HG03103 (cell line): ENCODE data around the gene TFDP1.

Source experiments
- ATAC-seq: cut with Tn5 transposase; IDR thresholded peaks from one replicate; pipeline ENCODE4 v1.9.1; 2021; ENCODE audit warnings: low read depth; ENCODE audit not compliant: unreplicated experiment

TFDP1 gene

GRCh38 chr13:113584205-113584869, at the start of gene TFDP1:
Gene TFDP1, plus strand, starts transcription at chr13:113584753. Its CDS starts 1,085 bp downstream, at chr13:113585838.
- ATAC-seq: peak; percentile 83

GRCh38 chr13:113535381-113535781, 49.2 kb upstream of the TFDP1 start:
- no peak for ATAC-seq

GRCh38 chr13:113536461-113537110, 48.0 kb upstream of the TFDP1 start:
- no peak for ATAC-seq

- ATAC-seq: no peak
These were observed 47.3 kb upstream of the TFDP1 start for GRCh38 chr13:113537205-113537604.

GRCh38 chr13:113537909-113538688, 46.5 kb upstream of the TFDP1 start:
- no peak for ATAC-seq

GRCh38 chr13:113538689-113539058, 45.9 kb upstream of the TFDP1 start:
- no peak for ATAC-seq

- ATAC-seq: no peak
These were observed 45.4 kb upstream of the TFDP1 start for GRCh38 chr13:113539176-113539575.

GRCh38 chr13:113539822-113540221, 44.7 kb upstream of the TFDP1 start:
- ATAC-seq: no peak

GRCh38 chr13:113540523-113540922, 44.0 kb upstream of the TFDP1 start:
- ATAC-seq: no peak

GRCh38 chr13:113542751-113543424, 41.7 kb upstream of the TFDP1 start:
- ATAC-seq: no peak

- no peak for ATAC-seq
These were observed 40.3 kb upstream of the TFDP1 start for GRCh38 chr13:113544071-113544891.

- ATAC-seq: no peak
These were observed 39.7 kb upstream of the TFDP1 start for GRCh38 chr13:113544896-113545295.

- ATAC-seq: no peak
These were observed 39.1 kb upstream of the TFDP1 start for GRCh38 chr13:113545455-113545930.

GRCh38 chr13:113545931-113546516, 38.5 kb upstream of the TFDP1 start:
- no peak for ATAC-seq

- ATAC-seq: no peak
These were observed 37.8 kb upstream of the TFDP1 start for GRCh38 chr13:113546571-113547237.

- ATAC-seq: no peak
These were observed 37.1 kb upstream of the TFDP1 start for GRCh38 chr13:113547238-113547971.

GRCh38 chr13:113548171-113548641, 36.3 kb upstream of the TFDP1 start:
- ATAC-seq: no peak
